Spleen (tissue), 7 donors: ENCODE results near the gene TRIM13.

ENCODE experiments used
- CTCF ChIP-seq, 11 experiments: fragments of 200-600 bp in 7 of 11; fragments of 450-650 bp in 4 of 11; sonication (generic) in 4 of 11; IDR thresholded peaks in 8 of 11; conservative IDR thresholded peaks in 3 of 11; 1 replicate in 7 of 11; 2 replicates in 4 of 11; pipeline versions ENCODE4 v1.4.0 to v1.8.0; 2016 to 2021; ENCODE audit warnings: antibody characterized with exemption in 11 of 11, inconsistent platforms in 4 of 11, mild to moderate bottlenecking in 1 of 11
- POLR2A ChIP-seq, 3 donors: fragments of 450-650 bp; IDR thresholded peaks; one replicate each; pipeline ENCODE4 v1.5.1; 2017; ENCODE audit warnings: antibody characterized with exemption in 3 of 3, mild to moderate bottlenecking in 1 of 3
- POLR2AphosphoS5 ChIP-seq, 3 donors: sonication (generic); formaldehyde crosslinking; IDR thresholded peaks; one replicate each; pipeline ENCODE4 v1.5.1; 2017; ENCODE audit warnings: antibody characterized with exemption in 3 of 3
- donor health status: DM: no; HTN: no; CAD: no; lungs with moderate emphysema.
- donor health status: DM: no; HTN: no; CAD: no.
- donor health status: DM: no; HTN: no; CAD: no.

- no peak for TF ChIP-seq CTCF (IDR thresholded peaks at IDR 0.05 in 8 of 11, conservative IDR thresholded peaks at IDR 0.05 in 3 of 11)
- no peak for TF ChIP-seq POLR2AphosphoS5 (IDR thresholded peaks at IDR 0.05)
- TF ChIP-seq POLR2A (IDR thresholded peaks at IDR 0.05), result no peak
Observed at GRCh38 chr13:49995625-49996101, 1.2 kb upstream of the TRIM13 start.
